ENCODE data around the gene SLC19A1.

GRCh38 chr21:45513003-45513717 lies 29.1 kb downstream of the SLC19A1 start:
- TF ChIP-seq CTCF (conservative IDR thresholded peaks at IDR 0.05) (no peak), EZH2 (IDR thresholded peaks at IDR 0.05; ENCODE audit: low read depth) (no peak)

Data from PC-9 (cell line).